Progenitor cell of endocrine pancreas (in vitro differentiated cells): ENCODE measurements around the gene SLC6A13. TPM values are rescaled to one million over a fixed set of nuclear protein-coding genes. Genes with fewer than 3 reads are reported as not detected.

Experiments used
- DNase-seq: peaks from one replicate; pipeline ENCODE4 v3.0.0; 2021; ENCODE audit warnings: low spot score; ENCODE audit not compliant: unreplicated experiment
- H3K27ac Mint-ChIP-seq: 2 replicates; pipeline ENCODE4 v1.8.0; 2021; ENCODE audit warnings: mild to moderate bottlenecking, moderate library complexity, mixed read lengths
- H3K27me3 Mint-ChIP-seq: 2 replicates; pipeline ENCODE4 v1.8.0; 2021; ENCODE audit warnings: mixed read lengths
- H3K36me3 Mint-ChIP-seq: 2 replicates; pipeline ENCODE4 v1.8.0; 2022; ENCODE audit warnings: mixed read lengths; ENCODE audit not compliant: insufficient read depth
- H3K4me1 Mint-ChIP-seq: 2 replicates; pipeline ENCODE4 v1.8.0; 2021; ENCODE audit warnings: low read depth, mixed read lengths
- H3K4me3 Mint-ChIP-seq: 2 replicates; pipeline ENCODE4 v1.8.0; 2021; ENCODE audit warnings: low read depth, mild to moderate bottlenecking, moderate library complexity, mixed read lengths
- H3K9me3 Mint-ChIP-seq: 2 replicates; pipeline ENCODE4 v1.8.0; 2021; ENCODE audit warnings: low read depth, mixed read lengths
- CTCF ChIP-seq: fragments of 200-600 bp; sonication (generic); IDR thresholded peaks from one replicate; pipeline ENCODE4 v1.5.0; 2021; ENCODE audit warnings: antibody characterized with exemption, mild to moderate bottlenecking; ENCODE audit not compliant: unreplicated experiment
- total RNA-seq: library from RNA; stranded (reverse); gene quantifications from 2 replicates; pipeline ENCODE4 v1.2.1, GENCODE V29; 2021

Gene SLC6A13
- total RNA-seq, 1 donor from 2014 or later, result 0.60 TPM

GRCh38 chr12:178829-179109 is 83.9 kb downstream of the SLC6A13 start:
- H3K4me3 Mint-ChIP-seq, result no peak overlapping the region
- no peaks in the 10 kb centered on the region for H3K36me3 Mint-ChIP-seq
- peaks cover 10% of the 10 kb centered on the region for H3K4me1 Mint-ChIP-seq
- no peak for DNase-seq
- H3K27me3 Mint-ChIP-seq, result peaks cover 35% of the 10 kb centered on the region
- H3K27ac Mint-ChIP-seq, result no peak overlapping the region
- H3K9me3 Mint-ChIP-seq, result no peaks in the 10 kb centered on the region
- no peak for TF ChIP-seq CTCF

GRCh38 chr12:177980-178828 is 84.4 kb downstream of the SLC6A13 start:
- Mint-ChIP-seq H3K4me1 (peaks cover 10% of the 10 kb centered on the region), H3K27ac (no peak overlapping the region), H3K27me3 (peaks cover 38% of the 10 kb centered on the region), H3K9me3 (no peaks in the 10 kb centered on the region), H3K4me3 (no peak overlapping the region), H3K36me3 (no peaks in the 10 kb centered on the region)
- no peak for DNase-seq
- no peak for TF ChIP-seq CTCF

GRCh38 chr12:177336-177979 is 85.2 kb downstream of the SLC6A13 start:
- Mint-ChIP-seq H3K9me3 (no peaks in the 10 kb centered on the region), H3K27ac (no peak overlapping the region), H3K4me3 (no peak overlapping the region), H3K4me1 (peaks cover 9% of the 10 kb centered on the region), H3K36me3 (no peaks in the 10 kb centered on the region), H3K27me3 (peaks cover 45% of the 10 kb centered on the region)
- DNase-seq, result no peak
- TF ChIP-seq CTCF, result no peak

GRCh38 chr12:176321-177181 is 86.1 kb downstream of the SLC6A13 start:
- no peak overlapping the region for H3K4me3 Mint-ChIP-seq
- H3K27ac Mint-ChIP-seq, result peak overlapping the region; percentile 82
- TF ChIP-seq CTCF, result no peak
- peaks cover 45% of the 10 kb centered on the region for H3K27me3 Mint-ChIP-seq
- H3K9me3 Mint-ChIP-seq, result no peaks in the 10 kb centered on the region
- H3K4me1 Mint-ChIP-seq, result peaks cover 5% of the 10 kb centered on the region
- H3K36me3 Mint-ChIP-seq, result no peaks in the 10 kb centered on the region
- DNase-seq, result no peak

GRCh38 chr12:175759-176158 is 86.9 kb downstream of the SLC6A13 start:
- no peaks in the 10 kb centered on the region for H3K9me3 Mint-ChIP-seq
- H3K27me3 Mint-ChIP-seq, result peaks cover 53% of the 10 kb centered on the region
- no peak overlapping the region for H3K4me3 Mint-ChIP-seq
- no peaks in the 10 kb centered on the region for H3K36me3 Mint-ChIP-seq
- H3K4me1 Mint-ChIP-seq, result peaks cover 3% of the 10 kb centered on the region
- no peak for DNase-seq
- no peak overlapping the region for H3K27ac Mint-ChIP-seq
- no peak for TF ChIP-seq CTCF
